Neural cell (in vitro differentiated cells): ENCODE data around the gene N4BP3. TPM values are rescaled to one million over a fixed set of nuclear protein-coding genes. Genes with fewer than 3 reads are reported as not detected.

Experiments
- H2AFZ ChIP-seq: fragments of 200-600, 300-800 bp; sonication (generic), shearing (Covaris generic); 2 replicates; pipeline ENCODE4 v1.6.0; 2014; ENCODE audit warnings: low read depth, mild to moderate bottlenecking, antibody characterized with exemption, low read length, moderate library complexity
- H3F3A ChIP-seq: fragments of 200-600 bp; shearing (Covaris generic); 2 replicates; pipeline ENCODE4 v1.6.1; 2016; ENCODE audit warnings: mild to moderate bottlenecking, moderate library complexity, mixed read lengths, antibody characterized with exemption, low read length; ENCODE audit not compliant: insufficient read depth, poor library complexity, severe bottlenecking
- H3K27ac ChIP-seq: fragments of 200-600, 300-800 bp; sonication (generic), shearing (Covaris generic); 2 replicates; pipeline ENCODE4 v1.5.1; 2014; ENCODE audit warnings: mild to moderate bottlenecking, low read length, moderate library complexity
- H3K27me3 ChIP-seq: fragments of 300-800, 200-600 bp; sonication (generic), shearing (Covaris generic); 2 replicates; pipeline ENCODE4 v1.6.0; 2014; ENCODE audit warnings: mild to moderate bottlenecking, low read depth, low read length, moderate library complexity; ENCODE audit not compliant: insufficient read depth
- H3K36me3 ChIP-seq: fragments of 300-800, 200-600 bp; sonication (generic), shearing (Covaris generic); 2 replicates; pipeline ENCODE4 v1.5.1; 2014; ENCODE audit warnings: mild to moderate bottlenecking, antibody characterized with exemption, low read length, moderate library complexity; ENCODE audit not compliant: insufficient read depth
- H3K4me2 ChIP-seq: fragments of 300-800, 200-600 bp; sonication (generic), shearing (Covaris generic); 2 replicates; pipeline ENCODE4 v1.6.0; 2014; ENCODE audit warnings: mild to moderate bottlenecking, low read length
- H3K4me3 ChIP-seq: fragments of 300-800, 200-600 bp; sonication (generic), shearing (Covaris generic); 2 replicates; pipeline ENCODE4 v1.5.1; 2014; ENCODE audit warnings: mild to moderate bottlenecking, low read length, moderate library complexity
- H3K79me2 ChIP-seq: fragments of 200-600 bp; shearing (Covaris generic); replicated peaks from 2 replicates; pipeline ENCODE4 v1.6.0; 2014; ENCODE audit warnings: mild to moderate bottlenecking, low read length, moderate library complexity; ENCODE audit not compliant: insufficient read depth
- H3K9ac ChIP-seq: fragments of 300-800, 200-600 bp; sonication (generic), shearing (Covaris generic); 2 replicates; pipeline ENCODE4 v1.6.1; 2016; ENCODE audit warnings: mild to moderate bottlenecking, low read length, mixed read lengths
- H3K9me2 ChIP-seq: fragments of 200-600 bp; shearing (Covaris generic); 2 replicates; pipeline ENCODE4 v1.6.1; 2016; ENCODE audit warnings: mild to moderate bottlenecking, low read length, mixed read lengths; ENCODE audit not compliant: insufficient read depth
- H3K9me3 ChIP-seq: fragments of 200-600, 300-800 bp; sonication (generic), shearing (Covaris generic); 2 replicates; pipeline ENCODE4 v1.6.1; 2016; ENCODE audit warnings: mild to moderate bottlenecking, mixed run types, low read length, moderate library complexity, mixed read lengths
- H4K20me1 ChIP-seq: fragments of 200-600 bp; shearing (Covaris generic); 2 replicates; pipeline ENCODE4 v1.6.1; 2016; ENCODE audit warnings: mild to moderate bottlenecking, mixed run types; ENCODE audit not compliant: insufficient read depth
- EP300 ChIP-seq: fragments of 450-650 bp; conservative IDR thresholded peaks from 2 replicates; pipeline ENCODE4 v1.6.1; 2014; ENCODE audit warnings: antibody characterized with exemption, mild to moderate bottlenecking, moderate library complexity; ENCODE audit not compliant: poor library complexity, severe bottlenecking
- EZH2 ChIP-seq: fragments of 200-600, 300-800 bp; shearing (Covaris generic), sonication (generic); IDR thresholded peaks from 2 replicates; pipeline ENCODE4 v1.6.1; 2014; ENCODE audit warnings: antibody characterized with exemption, low read length, borderline replicate concordance, mild to moderate bottlenecking; ENCODE audit not compliant: insufficient read depth, poor library complexity, severe bottlenecking
- MXI1 ChIP-seq: fragments of 450-650 bp; conservative IDR thresholded peaks from 2 replicates; pipeline ENCODE4 v1.6.1; 2014; ENCODE audit warnings: antibody characterized with exemption, mild to moderate bottlenecking; ENCODE audit not compliant: poor library complexity, severe bottlenecking
- POLR2AphosphoS5 ChIP-seq: IDR thresholded peaks from 2 replicates; pipeline ENCODE4 v1.6.1; 2012
- RAD21 ChIP-seq: fragments of 450-650 bp; conservative IDR thresholded peaks from 2 replicates; pipeline ENCODE4 v1.6.1; 2014; ENCODE audit warnings: antibody characterized with exemption, mild to moderate bottlenecking, moderate library complexity
- REST ChIP-seq: IDR thresholded peaks from 2 replicates; pipeline ENCODE4 v1.6.1; 2012; ENCODE audit warnings: borderline replicate concordance
- SMC3 ChIP-seq: fragments of 450-650 bp; conservative IDR thresholded peaks from 2 replicates; pipeline ENCODE4 v1.6.1; 2014; ENCODE audit warnings: antibody characterized with exemption, mild to moderate bottlenecking, moderate library complexity; ENCODE audit not compliant: poor library complexity
- TAF1 ChIP-seq: IDR thresholded peaks from 2 replicates; pipeline ENCODE4 v1.6.1; 2012; ENCODE audit warnings: low read depth
- polyA minus RNA-seq: library from RNA; depleted of rRNA, polyadenylated mRNA; stranded (reverse); fragments of >200 nt; gene quantifications from 2 replicates; pipeline ENCODE4 v1.2.3, GENCODE V29; 2014
- polyA plus RNA-seq: library from polyadenylated mRNA; depleted of rRNA; stranded (reverse); fragments of >200 nt; gene quantifications from 2 replicates; pipeline ENCODE4 v1.2.3, GENCODE V29; 2014
- TF ChIP-seq, protein P1 (sequence below): fragments of 450-650 bp; IDR thresholded peaks from 2 replicates; pipeline ENCODE4 v1.5.1; 2014; ENCODE audit warnings: antibody characterized with exemption, mild to moderate bottlenecking, moderate library complexity; ENCODE audit not compliant: poor library complexity, severe bottlenecking

The N4BP3 gene, protein sequence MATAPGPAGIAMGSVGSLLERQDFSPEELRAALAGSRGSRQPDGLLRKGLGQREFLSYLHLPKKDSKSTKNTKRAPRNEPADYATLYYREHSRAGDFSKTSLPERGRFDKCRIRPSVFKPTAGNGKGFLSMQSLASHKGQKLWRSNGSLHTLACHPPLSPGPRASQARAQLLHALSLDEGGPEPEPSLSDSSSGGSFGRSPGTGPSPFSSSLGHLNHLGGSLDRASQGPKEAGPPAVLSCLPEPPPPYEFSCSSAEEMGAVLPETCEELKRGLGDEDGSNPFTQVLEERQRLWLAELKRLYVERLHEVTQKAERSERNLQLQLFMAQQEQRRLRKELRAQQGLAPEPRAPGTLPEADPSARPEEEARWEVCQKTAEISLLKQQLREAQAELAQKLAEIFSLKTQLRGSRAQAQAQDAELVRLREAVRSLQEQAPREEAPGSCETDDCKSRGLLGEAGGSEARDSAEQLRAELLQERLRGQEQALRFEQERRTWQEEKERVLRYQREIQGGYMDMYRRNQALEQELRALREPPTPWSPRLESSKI
- polyA plus RNA-seq: 4.6 and 5.8 TPM in 2 replicates
- polyA minus RNA-seq: 6.3 and 6.4 TPM in 2 replicates

DNA sequence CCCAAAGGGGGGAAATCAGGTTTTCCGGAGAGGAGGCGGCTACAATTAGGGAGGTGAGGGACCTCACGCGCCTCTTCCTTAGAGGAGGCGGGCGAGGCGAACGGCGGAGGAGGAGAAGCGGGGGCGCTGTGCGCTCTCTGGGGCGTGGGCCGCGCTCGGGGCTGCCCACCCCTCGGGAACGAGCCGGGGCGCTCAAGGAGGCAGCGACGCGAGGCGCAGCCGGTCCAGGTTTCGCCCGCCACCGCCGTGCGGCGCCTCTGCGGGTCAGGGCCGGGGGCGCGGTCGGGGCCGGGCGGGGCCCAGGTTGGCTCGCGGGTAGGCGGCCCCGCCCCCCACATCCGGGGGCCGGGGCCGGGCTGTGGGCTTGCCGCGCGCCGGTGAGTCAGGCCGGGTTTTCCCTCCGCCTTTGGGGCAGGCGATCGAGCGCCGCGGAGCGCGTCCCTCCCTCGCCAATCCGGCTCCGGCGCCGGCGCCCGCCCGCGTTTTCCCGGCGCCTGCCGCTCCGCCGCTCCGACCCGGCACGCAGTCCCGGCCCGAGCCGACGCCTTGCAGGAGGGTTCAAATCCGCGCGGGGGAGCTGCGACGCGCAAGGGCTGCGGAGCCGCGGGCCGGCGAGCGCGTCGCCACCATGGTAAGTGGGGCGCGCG, at the start of gene N4BP3:
Gene N4BP3 (plus strand): TSS at position 392 of the 647 bp plus-strand sequence. CDS start 6,052 bp downstream, outside the sequence.
- Histone ChIP-seq H3K9ac (peak within 1 kb of the TSS; percentile 66), H4K20me1 (no peaks in the 10 kb centered on the region), H2AFZ (peak within 1 kb of the TSS; percentile 40), H3K79me2 (no peaks in the 10 kb centered on the region), H3K27me3 (no peaks in the 10 kb centered on the region), H3K4me3 (peak within 1 kb of the TSS; percentile 79), H3K9me3 (no peaks in the 10 kb centered on the region), H3K9me2 (no peaks in the 10 kb centered on the region), H3K36me3 (no peaks in the 10 kb centered on the region), H3K4me2 (no peak within 1 kb of the TSS), H3K27ac (no peak within 1 kb of the TSS), H3F3A (no peaks in the 10 kb centered on the region)
- TF ChIP-seq, protein P1, sequence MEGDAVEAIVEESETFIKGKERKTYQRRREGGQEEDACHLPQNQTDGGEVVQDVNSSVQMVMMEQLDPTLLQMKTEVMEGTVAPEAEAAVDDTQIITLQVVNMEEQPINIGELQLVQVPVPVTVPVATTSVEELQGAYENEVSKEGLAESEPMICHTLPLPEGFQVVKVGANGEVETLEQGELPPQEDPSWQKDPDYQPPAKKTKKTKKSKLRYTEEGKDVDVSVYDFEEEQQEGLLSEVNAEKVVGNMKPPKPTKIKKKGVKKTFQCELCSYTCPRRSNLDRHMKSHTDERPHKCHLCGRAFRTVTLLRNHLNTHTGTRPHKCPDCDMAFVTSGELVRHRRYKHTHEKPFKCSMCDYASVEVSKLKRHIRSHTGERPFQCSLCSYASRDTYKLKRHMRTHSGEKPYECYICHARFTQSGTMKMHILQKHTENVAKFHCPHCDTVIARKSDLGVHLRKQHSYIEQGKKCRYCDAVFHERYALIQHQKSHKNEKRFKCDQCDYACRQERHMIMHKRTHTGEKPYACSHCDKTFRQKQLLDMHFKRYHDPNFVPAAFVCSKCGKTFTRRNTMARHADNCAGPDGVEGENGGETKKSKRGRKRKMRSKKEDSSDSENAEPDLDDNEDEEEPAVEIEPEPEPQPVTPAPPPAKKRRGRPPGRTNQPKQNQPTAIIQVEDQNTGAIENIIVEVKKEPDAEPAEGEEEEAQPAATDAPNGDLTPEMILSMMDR: peak; percentile 57
- TF ChIP-seq RAD21: peak; percentile 23
- TF ChIP-seq SMC3: peak; percentile 49
- peak; percentile 44 for TF ChIP-seq EP300
- no peak for TF ChIP-seq POLR2AphosphoS5
- peak; percentile 8 for TF ChIP-seq REST
- TF ChIP-seq MXI1: peak; percentile 59
- TF ChIP-seq EZH2: no peak
- TF ChIP-seq TAF1: peak; percentile 51

DNA sequence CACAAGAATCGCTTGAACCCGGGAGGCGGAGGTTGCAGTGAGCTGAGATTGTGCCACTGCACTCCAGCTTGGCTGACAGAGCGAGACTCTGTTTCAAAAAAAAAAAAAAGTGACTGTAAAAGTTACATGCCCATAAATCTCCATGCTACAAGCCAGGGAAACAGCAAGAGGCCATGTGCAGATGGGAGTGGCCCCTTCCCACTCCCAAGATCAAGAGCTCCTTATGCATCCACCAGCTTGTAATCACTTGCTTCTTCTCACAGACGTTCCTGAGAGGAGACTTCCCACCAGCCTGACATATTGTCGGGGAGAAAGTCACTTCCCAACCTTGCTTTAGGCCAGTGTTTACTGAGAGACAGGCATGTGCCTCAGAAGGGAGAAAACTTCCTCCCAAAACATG, 45.6 kb upstream of the N4BP3 start:
- H3K9me3 ChIP-seq: no peaks in the 10 kb centered on the region
- H3K27ac ChIP-seq: no peak overlapping the region
- H3F3A ChIP-seq: no peaks in the 10 kb centered on the region
- TF ChIP-seq TAF1 (no peak), POLR2AphosphoS5 (no peak), MXI1 (no peak), REST (no peak), EP300 (no peak), EZH2 (no peak), SMC3 (no peak)
- TF ChIP-seq, protein P1: no peak
- H3K4me3 ChIP-seq: no peak overlapping the region
- H3K9ac ChIP-seq: no peak overlapping the region
- H3K36me3 ChIP-seq: no peaks in the 10 kb centered on the region
- H3K79me2 ChIP-seq: no peaks in the 10 kb centered on the region
- H3K4me2 ChIP-seq: no peak overlapping the region
- H4K20me1 ChIP-seq: no peaks in the 10 kb centered on the region
- H3K27me3 ChIP-seq: no peaks in the 10 kb centered on the region
- H3K9me2 ChIP-seq: no peaks in the 10 kb centered on the region
- H2AFZ ChIP-seq: no peak overlapping the region
